Lower leg skin (tissue), 4 donors: ENCODE results near the gene ACP4. TPM values are rescaled to one million over a fixed set of nuclear protein-coding genes. Genes with fewer than 3 reads are reported as not detected.

Experiments used
- DNase-seq, 2 donors: peaks; one replicate each; pipeline ENCODE4 v3.0.0-alpha.2; 2019; ENCODE audit warnings: low spot score in 2 of 2
- H3K4me3 ChIP-seq: fragments of 200-600 bp; sonication (generic); 2 replicates; pipeline ENCODE4 v1.5.1; 2017; ENCODE audit warnings: mild to moderate bottlenecking, low read depth; ENCODE audit not compliant: poor library complexity, severe bottlenecking
- CTCF ChIP-seq, 3 donors: fragments of 450-650 bp; IDR thresholded peaks; one replicate each; pipeline ENCODE4 v1.5.1; 2016; ENCODE audit warnings: antibody characterized with exemption in 3 of 3, mild to moderate bottlenecking in 3 of 3, moderate library complexity in 2 of 3
- POLR2A ChIP-seq, 2 donors: fragments of 450-650 bp; IDR thresholded peaks; one replicate each; pipeline ENCODE4 v1.6.1; 2016 to 2017; ENCODE audit warnings: antibody characterized with exemption in 2 of 2, mild to moderate bottlenecking in 1 of 2, moderate library complexity in 1 of 2
- WGBS, 2 donors: methylation state at CpG; one replicate each; pipeline ENCODE4 v1.1.5; 2018; 5-methylcytosine and 5-hydroxymethylcytosine counted together
- intact Hi-C: fragments of 100-400 bp; cut with DNase I; formaldehyde crosslinking; loops from one replicate; pipeline ENCODE4 v1.15.0; 2023; ENCODE audit warnings: low total_unique reads
- total RNA-seq, 4 donors: library from RNA; depleted of rRNA; stranded (reverse); fragments of >200 nt; gene quantifications; one replicate each; pipeline ENCODE4 v1.1.0, GENCODE V29; 2016

ACP4 gene
- total RNA-seq, 4 donors from 2014 or later: 0.58 to 3.1 TPM; not detected in 2

- intact Hi-C loops: no loop called here
- 34 to 39% methylated on average over 8 of the region's 8 CpGs for WGBS, 2 donors
- H3K4me3 ChIP-seq: no peak overlapping the region
- no peak for TF ChIP-seq POLR2A (IDR thresholded peaks at IDR 0.05)
- no peak for TF ChIP-seq CTCF (IDR thresholded peaks at IDR 0.05)
- no peak for DNase-seq
Measured at GRCh38 chr19:50819636-50820035, 29.4 kb downstream of the ACP4 start.

GRCh38 chr19:50820086-50820485 lies 29.9 kb downstream of the ACP4 start:
- intact Hi-C loops: no loop called here
- WGBS, 2 donors: 10% methylated on average over 8 to 15 of the region's 15 CpGs
- TF ChIP-seq CTCF (IDR thresholded peaks at IDR 0.05) (no peak), POLR2A (IDR thresholded peaks at IDR 0.05) (no peak)
- DNase-seq: no peak
- no peak overlapping the region for H3K4me3 ChIP-seq

GRCh38 chr19:50820549-50821247 lies 30.5 kb downstream of the ACP4 start:
- no peak overlapping the region for H3K4me3 ChIP-seq
- TF ChIP-seq CTCF (IDR thresholded peaks at IDR 0.05) (no peak), POLR2A (IDR thresholded peaks at IDR 0.05) (no peak)
- intact Hi-C loops: no loop called here
- WGBS, 2 donors: 4 to 7% methylated on average over 21 of the region's 21 CpGs
- no peak for DNase-seq

- intact Hi-C loops: no loop called here
- no peak overlapping the region for H3K4me3 ChIP-seq
- TF ChIP-seq CTCF (IDR thresholded peaks at IDR 0.05): no peak
- TF ChIP-seq POLR2A (IDR thresholded peaks at IDR 0.05): no peak
- DNase-seq: no peak
- 57 to 68% methylated on average over 4 of the region's 4 CpGs for WGBS, 2 donors
Measured at GRCh38 chr19:50821248-50821612, 31.0 kb downstream of the ACP4 start.

GRCh38 chr19:50821622-50822021 lies 31.4 kb downstream of the ACP4 start:
- no peak overlapping the region for H3K4me3 ChIP-seq
- DNase-seq: no peak
- WGBS, 2 donors: 61 to 70% methylated on average over 8 of the region's 8 CpGs
- intact Hi-C loops: no loop called here
- TF ChIP-seq POLR2A (IDR thresholded peaks at IDR 0.05) (no peak), CTCF (IDR thresholded peaks at IDR 0.05) (no peak)

- 71 to 77% methylated on average over 7 of the region's 7 CpGs for WGBS, 2 donors
- intact Hi-C loops: no loop called here
- no peak for DNase-seq
- TF ChIP-seq CTCF (IDR thresholded peaks at IDR 0.05): no peak
- TF ChIP-seq POLR2A (IDR thresholded peaks at IDR 0.05): no peak
- H3K4me3 ChIP-seq: no peak overlapping the region
Measured at GRCh38 chr19:50822661-50823208, 32.5 kb downstream of the ACP4 start.
